RWPE2 (cell line): ENCODE results near the gene KIAA0513.

Experiments used
- ATAC-seq: fragments of 200-7000 bp; cut with Tn5 transposase; 3 replicates; pipeline ENCODE4 v1.9.1; 2021; ENCODE audit warnings: low read depth
- DNase-seq: peaks from one replicate; pipeline ENCODE4 v3.0.0-alpha.2; 2020; ENCODE audit warnings: low spot score
- H3K27ac ChIP-seq: fragments of 450-650 bp; 2 replicates; pipeline ENCODE4 v1.5.1; 2017; ENCODE audit warnings: mild to moderate bottlenecking; ENCODE audit not compliant: poor library complexity, severe bottlenecking
- H3K27me3 ChIP-seq: fragments of 250-450 bp; sonication (Bioruptor Pico); 2 replicates; pipeline ENCODE4 v1.5.1; 2021; ENCODE audit warnings: mild to moderate bottlenecking, moderate library complexity; ENCODE audit not compliant: insufficient read depth, poor library complexity, severe bottlenecking
- H3K36me3 ChIP-seq: fragments of 250-450 bp; sonication (Bioruptor Pico); 2 replicates; pipeline ENCODE4 v1.5.1; 2020; ENCODE audit warnings: low read depth, mild to moderate bottlenecking, moderate library complexity
- H3K4me1 ChIP-seq: fragments of 250-450 bp; sonication (Bioruptor Pico); 2 replicates; pipeline ENCODE4 v1.5.1; 2021; ENCODE audit warnings: mild to moderate bottlenecking, moderate library complexity; ENCODE audit not compliant: insufficient read depth, poor library complexity, severe bottlenecking
- H3K4me3 ChIP-seq: fragments of 250-450 bp; sonication (Bioruptor Pico); 2 replicates; pipeline ENCODE4 v1.5.1; 2021; ENCODE audit warnings: mild to moderate bottlenecking, moderate library complexity; ENCODE audit not compliant: severe bottlenecking
- H3K9me3 ChIP-seq: fragments of 250-450 bp; sonication (Bioruptor Pico); 2 replicates; pipeline ENCODE4 v1.5.1; 2021; ENCODE audit warnings: mild to moderate bottlenecking, moderate library complexity; ENCODE audit not compliant: severe bottlenecking
- CTCF ChIP-seq: fragments of 450-650 bp; IDR thresholded peaks from one replicate; pipeline ENCODE4 v1.5.1; 2017; ENCODE audit warnings: mild to moderate bottlenecking, moderate library complexity; ENCODE audit not compliant: poor library complexity, severe bottlenecking

KIAA0513 gene

GRCh38 chr16:85011846-85012284 is 15.7 kb upstream of the KIAA0513 start:
- peaks cover 19% of the 10 kb centered on the region for H3K36me3 ChIP-seq
- peak overlapping the region; percentile 99 for H3K27ac ChIP-seq
- peak overlapping the region; percentile 95 for H3K4me3 ChIP-seq
- H3K9me3 ChIP-seq: no peaks in the 10 kb centered on the region
- no peak; the same call in 2 of the 3 replicates for ATAC-seq
- peaks cover 6% of the 10 kb centered on the region for H3K4me1 ChIP-seq
- no peak for TF ChIP-seq CTCF
- no peaks in the 10 kb centered on the region for H3K27me3 ChIP-seq
- no peak for DNase-seq

GRCh38 chr16:85014311-85014710 is 13.3 kb upstream of the KIAA0513 start:
- no peak for DNase-seq
- Histone ChIP-seq H3K4me3 (no peak overlapping the region), H3K9me3 (no peaks in the 10 kb centered on the region), H3K36me3 (peaks cover 2% of the 10 kb centered on the region), H3K4me1 (no peaks in the 10 kb centered on the region), H3K27ac (no peak overlapping the region), H3K27me3 (no peaks in the 10 kb centered on the region)
- no peak for TF ChIP-seq CTCF
- no peak for ATAC-seq

GRCh38 chr16:85015481-85016187 is 12.0 kb upstream of the KIAA0513 start:
- Histone ChIP-seq H3K27me3 (no peaks in the 10 kb centered on the region), H3K4me3 (no peak overlapping the region), H3K9me3 (no peaks in the 10 kb centered on the region), H3K36me3 (no peaks in the 10 kb centered on the region), H3K4me1 (no peaks in the 10 kb centered on the region), H3K27ac (no peak overlapping the region)
- TF ChIP-seq CTCF: no peak
- DNase-seq: no peak
- ATAC-seq: no peak

- Histone ChIP-seq H3K36me3 (no peaks in the 10 kb centered on the region), H3K4me1 (no peaks in the 10 kb centered on the region), H3K9me3 (no peaks in the 10 kb centered on the region), H3K4me3 (no peak overlapping the region), H3K27me3 (no peaks in the 10 kb centered on the region), H3K27ac (no peak overlapping the region)
- no peak for TF ChIP-seq CTCF
- DNase-seq: no peak
- ATAC-seq: no peak
Observed at GRCh38 chr16:85017151-85017550, 10.4 kb upstream of the KIAA0513 start.

- no peak for DNase-seq
- TF ChIP-seq CTCF: no peak
Observed at GRCh38 chr16:85017633-85018032, 10.0 kb upstream of the KIAA0513 start.

More at GRCh38 chr16:85017633-85018032, 10.0 kb upstream of the KIAA0513 start:
- Histone ChIP-seq H3K36me3 (no peaks in the 10 kb centered on the region), H3K4me3 (no peak overlapping the region), H3K9me3 (no peaks in the 10 kb centered on the region), H3K27me3 (no peaks in the 10 kb centered on the region), H3K4me1 (no peaks in the 10 kb centered on the region), H3K27ac (no peak overlapping the region)
- no peak for ATAC-seq
